CD14-positive monocyte (primary cell): Measurements from ENCODE around the gene DNAJC1. TPM values are rescaled to one million over a fixed set of nuclear protein-coding genes. Genes with fewer than 3 reads are reported as not detected.

ENCODE experiments used
- DNase-seq, 3 donors: peaks; one replicate each; pipeline ENCODE4 v3.0.0-alpha.2; 2011 to 2022
- H2AFZ ChIP-seq: 2 replicates; pipeline ENCODE4 v1.6.0; 2012; ENCODE audit warnings: mild to moderate bottlenecking, low read depth, low read length, inconsistent platforms; ENCODE audit not compliant: insufficient read depth, poor library complexity, severe bottlenecking
- H3K27ac ChIP-seq, 2 donors: 1 replicate in 1 of 2; 2 replicates in 1 of 2; pipeline ENCODE4 v1.5.1; 2012 to 2013; ENCODE audit warnings: low read length in 2 of 2, control low read depth in 1 of 2, inconsistent platforms in 1 of 2, low read depth in 1 of 2, mild to moderate bottlenecking in 1 of 2
- H3K27me3 ChIP-seq, 2 donors: one replicate each; pipeline versions ENCODE4 v1.6.0 to v1.6.1; 2011 to 2013; ENCODE audit warnings: low read length in 2 of 2; ENCODE audit not compliant: control insufficient read depth in 2 of 2, insufficient read depth in 2 of 2
- H3K36me3 ChIP-seq, 2 donors: replicated peaks in 1 of 2; 1 replicate in 1 of 2; 2 replicates in 1 of 2; pipeline versions ENCODE4 v1.5.1 to v1.6.1; 2012 to 2013; ENCODE audit warnings: low read length in 2 of 2, control low read depth in 1 of 2, inconsistent platforms in 1 of 2, mild to moderate bottlenecking in 1 of 2; ENCODE audit not compliant: insufficient read depth in 2 of 2, control insufficient read depth in 1 of 2
- H3K4me1 ChIP-seq, 2 donors: 1 replicate in 1 of 2; 2 replicates in 1 of 2; pipeline versions ENCODE4 v1.5.1 to v1.6.1; 2012 to 2013; ENCODE audit warnings: low read length in 2 of 2, control low read depth in 1 of 2, inconsistent platforms in 1 of 2, mild to moderate bottlenecking in 1 of 2, moderate library complexity in 1 of 2; ENCODE audit not compliant: insufficient read depth in 2 of 2, control insufficient read depth in 1 of 2
- H3K4me2 ChIP-seq: replicated peaks from 2 replicates; pipeline ENCODE3; 2012; ENCODE audit warnings: low read length, moderate library complexity, mild to moderate bottlenecking; ENCODE audit not compliant: poor library complexity, severe bottlenecking; ENCODE audit errors: extremely low read depth
- H3K4me3 ChIP-seq, 3 experiments: fragments of 200-600 bp in 1 of 3; sonication (generic) in 1 of 3; replicated peaks in 1 of 3; 1 replicate in 2 of 3; 2 replicates in 1 of 3; pipeline ENCODE4 v1.5.1; 2011 to 2013; ENCODE audit warnings: low read length in 3 of 3, mild to moderate bottlenecking in 3 of 3, control low read depth in 2 of 3, low read depth in 2 of 3, inconsistent platforms in 1 of 3, moderate library complexity in 1 of 3
- H3K79me2 ChIP-seq: 2 replicates; pipeline ENCODE4 v1.6.0; 2012; ENCODE audit warnings: mild to moderate bottlenecking, control low read depth, inconsistent platforms, low read length, moderate library complexity; ENCODE audit not compliant: insufficient read depth
- H3K9ac ChIP-seq: 2 replicates; pipeline ENCODE4 v1.6.0; 2017; ENCODE audit warnings: low read length, mild to moderate bottlenecking; ENCODE audit not compliant: insufficient read depth, poor library complexity, severe bottlenecking
- H3K9me3 ChIP-seq, 2 donors: replicated peaks in 1 of 2; 1 replicate in 1 of 2; 2 replicates in 1 of 2; pipeline versions ENCODE4 v1.5.1 to v1.6.1; 2012 to 2013; ENCODE audit warnings: low read length in 2 of 2, control low read depth in 1 of 2; ENCODE audit not compliant: control insufficient read depth in 1 of 2, insufficient read depth in 1 of 2
- H4K20me1 ChIP-seq: 2 replicates; pipeline ENCODE4 v1.6.0; 2012; ENCODE audit warnings: mild to moderate bottlenecking, low read length, control low read depth, moderate library complexity; ENCODE audit not compliant: insufficient read depth
- H3K27ac Mint-ChIP-seq, 7 donors: one replicate each; pipeline ENCODE4 v1.8.0; 2020; ENCODE audit warnings: mild to moderate bottlenecking in 7 of 7, mixed read lengths in 7 of 7, moderate library complexity in 6 of 7, inconsistent platforms in 2 of 7
- H3K27me3 Mint-ChIP-seq, 3 donors: one replicate each; pipeline ENCODE4 v1.8.0; 2021 to 2022; ENCODE audit warnings: low read depth in 3 of 3, mild to moderate bottlenecking in 3 of 3, mixed read lengths in 3 of 3, moderate library complexity in 3 of 3, inconsistent platforms in 1 of 3
- H3K36me3 Mint-ChIP-seq, 2 donors: one replicate each; pipeline ENCODE4 v1.8.0; 2020; ENCODE audit warnings: mixed read lengths in 2 of 2, inconsistent platforms in 1 of 2, mild to moderate bottlenecking in 1 of 2
- H3K4me1 Mint-ChIP-seq: one replicate; pipeline ENCODE4 v1.8.0; 2020; ENCODE audit warnings: mild to moderate bottlenecking, mixed read lengths
- H3K4me3 Mint-ChIP-seq, 2 donors: one replicate each; pipeline ENCODE4 v1.8.0; 2020; ENCODE audit warnings: mild to moderate bottlenecking in 2 of 2, mixed read lengths in 2 of 2, moderate library complexity in 1 of 2
- H3K9me3 Mint-ChIP-seq, 7 donors: one replicate each; pipeline ENCODE4 v1.8.0; 2020 to 2022; ENCODE audit warnings: mixed read lengths in 7 of 7, mild to moderate bottlenecking in 6 of 7, moderate library complexity in 6 of 7, inconsistent platforms in 2 of 7
- CTCF ChIP-seq: fragments of 200-600 bp; IDR thresholded peaks from one replicate; pipeline ENCODE4 v1.8.0; 2022; ENCODE audit warnings: antibody characterized with exemption, mild to moderate bottlenecking
- WGBS: methylation state at CpG from one replicate; pipeline ENCODE4 v1.1.5; 2013; ENCODE audit warnings: missing lambda C conversion rate; ENCODE audit not compliant: insufficient coverage; 5-methylcytosine and 5-hydroxymethylcytosine counted together
- intact Hi-C, 2 donors: fragments of 100-400 bp; cut with micrococcal nuclease; formaldehyde crosslinking; loops; one replicate each; pipeline versions ENCODE4 v1.15.0 to v1.15.1; 2023
- polyA plus RNA-seq, 3 donors: library from polyadenylated mRNA; depleted of rRNA in 1 of 3; unstranded in 2 of 3; stranded (reverse) in 1 of 3; fragments of 300-500 nt in 2 of 3; fragments of >200 nt in 1 of 3; fragmentation: Illumina TruSeq in 2 of 3; gene quantifications; 1 replicate in 2 of 3; 2 replicates in 1 of 3; pipeline ENCODE4 v1.2.3, GENCODE V29; 2012 to 2021

The DNAJC1 gene
- polyA plus RNA-seq, 3 donors: 11.4 to 12.9 (median 12.5) TPM

GRCh38 chr10:21747809-21748208 lies 255.7 kb downstream of the DNAJC1 start:
- H3K4me3 Mint-ChIP-seq: no peak overlapping the region
- no peak for DNase-seq
- no peak for TF ChIP-seq CTCF
- Histone ChIP-seq H3K27ac (no peak overlapping the region), H3K4me2 (no peak overlapping the region), H2AFZ (no peak overlapping the region), H3K79me2 (no peaks in the 10 kb centered on the region), H3K4me3 (no peak overlapping the region), H3K4me1 (no peaks in the 10 kb centered on the region), H3K36me3 (peaks cover 22 to 23% of the 10 kb centered on the region in 2 donors), H3K27me3 (no peaks in the 10 kb centered on the region), H3K9ac (no peak overlapping the region), H3K9me3 (peaks cover 0 to 3% of the 10 kb centered on the region in 2 donors), H4K20me1 (no peaks in the 10 kb centered on the region)
- peaks cover 0 to 2% (median 0%) of the 10 kb centered on the region in 3 donors for H3K27me3 Mint-ChIP-seq
- peak overlapping the region in 1 of 7 donors; percentile 78 for H3K27ac Mint-ChIP-seq
- peaks cover 2% of the 10 kb centered on the region for H3K4me1 Mint-ChIP-seq
- intact Hi-C loops: no loop called here
- H3K36me3 Mint-ChIP-seq: peaks cover 19 to 24% of the 10 kb centered on the region in 2 donors
- peaks cover 0 to 8% (median 5%) of the 10 kb centered on the region in 7 donors for H3K9me3 Mint-ChIP-seq
- 100% methylated on average over 1 of the region's 4 CpGs for WGBS

- peaks cover 0 to 3% of the 10 kb centered on the region in 2 donors for H3K9me3 ChIP-seq
- intact Hi-C loops: no loop called here
- H3K27ac Mint-ChIP-seq: peak overlapping the region in 2 of 7 donors; percentile 33 to 56
- peaks cover 2% of the 10 kb centered on the region for H3K4me1 Mint-ChIP-seq
- H2AFZ ChIP-seq: no peak overlapping the region
- peaks cover 0 to 8% (median 5%) of the 10 kb centered on the region in 7 donors for H3K9me3 Mint-ChIP-seq
- no peaks in the 10 kb centered on the region for H3K4me1 ChIP-seq
- H4K20me1 ChIP-seq: no peaks in the 10 kb centered on the region
- peaks cover 39 to 40% of the 10 kb centered on the region in 2 donors for H3K36me3 ChIP-seq
- DNase-seq: no peak
- no peak overlapping the region for H3K27ac ChIP-seq
- 51% methylated on average over 3 of the region's 6 CpGs for WGBS
- H3K27me3 Mint-ChIP-seq: peaks cover 0 to 2% (median 0%) of the 10 kb centered on the region in 3 donors
- H3K27me3 ChIP-seq: no peaks in the 10 kb centered on the region
- H3K4me3 Mint-ChIP-seq: no peak overlapping the region
- no peak overlapping the region for H3K4me3 ChIP-seq
- H3K4me2 ChIP-seq: no peak overlapping the region
- H3K36me3 Mint-ChIP-seq: peaks cover 32 to 39% of the 10 kb centered on the region in 2 donors
- no peaks in the 10 kb centered on the region for H3K79me2 ChIP-seq
- no peak overlapping the region for H3K9ac ChIP-seq
- no peak for TF ChIP-seq CTCF
Observed at GRCh38 chr10:21746118-21746517, 257.4 kb downstream of the DNAJC1 start.
